C4-2B (cell line): ENCODE results near the gene DLK2.

ENCODE experiments used
- ZFX ChIP-seq: fragments of 450-650 bp; IDR thresholded peaks from 2 replicates; pipeline ENCODE4 v1.6.1; 2017
- TF ChIP-seq, protein P1 (sequence below): fragments of 450-650 bp; conservative IDR thresholded peaks from 2 replicates; pipeline ENCODE4 v1.5.1; 2017; ENCODE audit warnings: mild to moderate bottlenecking

DNA sequence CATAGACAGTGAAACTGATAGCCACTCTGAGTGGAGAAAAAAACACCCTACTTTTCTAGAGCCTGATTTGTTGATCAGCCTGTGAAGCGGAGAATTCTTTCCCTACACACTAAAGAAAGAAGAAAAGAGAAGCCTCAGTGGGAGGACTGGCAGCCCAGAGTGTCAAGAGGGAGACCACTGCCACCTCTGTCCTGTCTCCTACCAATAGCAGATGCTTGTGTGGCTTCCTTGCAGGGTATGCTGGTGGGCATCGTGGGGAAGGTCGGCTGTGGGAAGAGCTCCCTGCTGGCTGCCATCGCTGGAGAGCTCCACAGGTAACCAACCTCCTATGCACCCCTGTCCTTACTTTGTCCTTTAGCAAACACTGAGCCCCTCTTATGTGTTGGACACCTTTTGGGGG is 17.6 kb downstream of the DLK2 start:
- TF ChIP-seq, protein P1, sequence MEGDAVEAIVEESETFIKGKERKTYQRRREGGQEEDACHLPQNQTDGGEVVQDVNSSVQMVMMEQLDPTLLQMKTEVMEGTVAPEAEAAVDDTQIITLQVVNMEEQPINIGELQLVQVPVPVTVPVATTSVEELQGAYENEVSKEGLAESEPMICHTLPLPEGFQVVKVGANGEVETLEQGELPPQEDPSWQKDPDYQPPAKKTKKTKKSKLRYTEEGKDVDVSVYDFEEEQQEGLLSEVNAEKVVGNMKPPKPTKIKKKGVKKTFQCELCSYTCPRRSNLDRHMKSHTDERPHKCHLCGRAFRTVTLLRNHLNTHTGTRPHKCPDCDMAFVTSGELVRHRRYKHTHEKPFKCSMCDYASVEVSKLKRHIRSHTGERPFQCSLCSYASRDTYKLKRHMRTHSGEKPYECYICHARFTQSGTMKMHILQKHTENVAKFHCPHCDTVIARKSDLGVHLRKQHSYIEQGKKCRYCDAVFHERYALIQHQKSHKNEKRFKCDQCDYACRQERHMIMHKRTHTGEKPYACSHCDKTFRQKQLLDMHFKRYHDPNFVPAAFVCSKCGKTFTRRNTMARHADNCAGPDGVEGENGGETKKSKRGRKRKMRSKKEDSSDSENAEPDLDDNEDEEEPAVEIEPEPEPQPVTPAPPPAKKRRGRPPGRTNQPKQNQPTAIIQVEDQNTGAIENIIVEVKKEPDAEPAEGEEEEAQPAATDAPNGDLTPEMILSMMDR = no peak
- no peak for TF ChIP-seq ZFX
